ENCODE data around the gene ZBTB20. TPM values are rescaled to one million over a fixed set of nuclear protein-coding genes. Genes with fewer than 3 reads are reported as not detected.

The ZBTB20 gene
- total RNA-seq, 1 donor from 2014 or later = 19.1 TPM

DNA sequence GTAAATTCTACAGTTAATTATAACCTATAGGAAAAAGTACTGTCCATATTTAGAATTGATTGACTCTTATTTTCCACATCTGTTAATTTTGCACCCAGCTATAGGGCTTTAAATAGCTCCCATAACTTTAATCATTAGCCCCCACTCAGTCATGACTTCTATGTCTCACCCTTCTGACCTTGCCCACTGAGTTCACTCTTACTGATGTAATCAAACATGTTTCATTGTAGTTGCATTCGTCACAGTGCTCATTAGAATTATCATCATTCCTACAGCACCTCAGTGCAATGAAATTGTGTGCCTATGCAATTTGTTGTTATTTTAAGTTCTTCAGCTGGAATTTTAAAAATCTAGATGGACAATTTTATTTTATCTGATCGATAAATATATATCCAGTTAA is 701.9 kb downstream of the ZBTB20 start:
- Mint-ChIP-seq H3K27me3 (ENCODE audit: unreplicated experiment) (peaks cover 10% of the 10 kb centered on the region), H3K4me1 (ENCODE audit: unreplicated experiment) (peaks cover 21% of the 10 kb centered on the region), H3K9me3 (ENCODE audit: unreplicated experiment) (no peaks in the 10 kb centered on the region), H3K4me3 (ENCODE audit: unreplicated experiment) (no peak overlapping the region), H3K27ac (ENCODE audit: unreplicated experiment) (no peak overlapping the region), H3K36me3 (ENCODE audit: unreplicated experiment) (peaks cover 2% of the 10 kb centered on the region)
- TF ChIP-seq, protein P1, sequence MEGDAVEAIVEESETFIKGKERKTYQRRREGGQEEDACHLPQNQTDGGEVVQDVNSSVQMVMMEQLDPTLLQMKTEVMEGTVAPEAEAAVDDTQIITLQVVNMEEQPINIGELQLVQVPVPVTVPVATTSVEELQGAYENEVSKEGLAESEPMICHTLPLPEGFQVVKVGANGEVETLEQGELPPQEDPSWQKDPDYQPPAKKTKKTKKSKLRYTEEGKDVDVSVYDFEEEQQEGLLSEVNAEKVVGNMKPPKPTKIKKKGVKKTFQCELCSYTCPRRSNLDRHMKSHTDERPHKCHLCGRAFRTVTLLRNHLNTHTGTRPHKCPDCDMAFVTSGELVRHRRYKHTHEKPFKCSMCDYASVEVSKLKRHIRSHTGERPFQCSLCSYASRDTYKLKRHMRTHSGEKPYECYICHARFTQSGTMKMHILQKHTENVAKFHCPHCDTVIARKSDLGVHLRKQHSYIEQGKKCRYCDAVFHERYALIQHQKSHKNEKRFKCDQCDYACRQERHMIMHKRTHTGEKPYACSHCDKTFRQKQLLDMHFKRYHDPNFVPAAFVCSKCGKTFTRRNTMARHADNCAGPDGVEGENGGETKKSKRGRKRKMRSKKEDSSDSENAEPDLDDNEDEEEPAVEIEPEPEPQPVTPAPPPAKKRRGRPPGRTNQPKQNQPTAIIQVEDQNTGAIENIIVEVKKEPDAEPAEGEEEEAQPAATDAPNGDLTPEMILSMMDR (IDR thresholded peaks at IDR 0.05) = no peak
- DNase-seq (ENCODE audit: extremely low spot score, unreplicated experiment) = no peak

DNA sequence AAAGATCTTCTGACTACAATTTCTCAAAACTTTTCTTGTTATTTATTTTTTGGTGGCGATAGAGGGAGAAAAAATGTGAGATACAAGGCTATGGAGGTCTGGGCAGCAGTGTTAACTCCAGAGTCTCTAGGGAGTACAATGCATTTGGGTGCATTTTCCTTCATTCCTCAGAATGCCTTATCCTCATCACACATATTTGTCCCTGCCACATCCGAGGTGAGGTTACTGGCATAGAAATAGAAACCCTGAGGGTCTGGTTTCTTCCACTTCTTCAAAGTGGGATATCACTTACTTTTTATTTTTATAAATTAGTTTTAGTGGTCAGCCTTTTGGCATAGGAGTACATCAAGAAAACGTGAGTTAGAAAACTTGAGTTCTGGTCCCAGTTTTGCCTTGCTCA is 702.9 kb downstream of the ZBTB20 start:
- TF ChIP-seq, protein P1 (IDR thresholded peaks at IDR 0.05) = no peak
- DNase-seq (ENCODE audit: extremely low spot score, unreplicated experiment) = no peak
- H3K36me3 Mint-ChIP-seq (ENCODE audit: unreplicated experiment) = peaks cover 2% of the 10 kb centered on the region
- no peak overlapping the region for H3K4me3 Mint-ChIP-seq (ENCODE audit: unreplicated experiment)
- H3K27ac Mint-ChIP-seq (ENCODE audit: unreplicated experiment) = no peak overlapping the region
- peaks cover 21% of the 10 kb centered on the region for H3K4me1 Mint-ChIP-seq (ENCODE audit: unreplicated experiment)
- H3K9me3 Mint-ChIP-seq (ENCODE audit: unreplicated experiment) = no peaks in the 10 kb centered on the region
- H3K27me3 Mint-ChIP-seq (ENCODE audit: unreplicated experiment) = peaks cover 5% of the 10 kb centered on the region

DNA sequence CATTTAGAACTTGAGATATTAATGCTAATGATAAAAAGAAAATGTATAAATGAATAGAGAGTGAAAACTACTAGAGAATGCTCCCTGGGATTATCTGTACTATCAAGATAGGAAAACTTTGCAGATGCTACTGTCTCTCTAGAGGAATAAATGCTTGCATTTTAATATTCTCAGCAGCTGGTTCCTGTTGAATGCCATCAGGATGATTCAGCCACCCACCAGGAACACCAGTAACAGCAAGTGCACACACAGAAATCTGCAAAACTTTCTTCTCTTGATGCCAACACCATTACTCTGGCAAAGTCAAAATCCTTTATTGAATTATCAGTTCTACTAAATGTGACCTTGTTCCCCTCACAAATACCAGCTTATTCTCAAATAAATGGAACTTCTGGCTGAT is 704.8 kb downstream of the ZBTB20 start:
- peaks cover 2% of the 10 kb centered on the region for H3K36me3 Mint-ChIP-seq (ENCODE audit: unreplicated experiment)

DNA sequence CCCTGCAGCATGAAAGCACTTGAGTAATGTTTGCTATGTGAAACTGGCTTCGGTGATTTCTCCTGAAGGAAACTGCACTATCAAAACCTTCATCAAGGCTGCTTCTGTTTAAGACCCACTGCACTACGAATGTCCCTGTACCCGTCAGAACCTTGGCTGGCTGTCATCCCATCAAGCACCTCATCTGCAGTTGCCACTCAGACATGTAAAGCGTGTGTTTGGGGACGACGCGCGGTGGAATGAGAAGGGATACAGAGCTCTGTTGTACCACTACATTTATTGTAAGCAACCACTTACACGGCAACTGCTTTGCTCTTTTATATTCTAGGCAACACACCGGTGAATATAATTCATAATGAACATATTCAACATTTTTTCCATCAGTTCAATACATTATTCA is 705.7 kb downstream of the ZBTB20 start:
- H3K27ac Mint-ChIP-seq (ENCODE audit: unreplicated experiment) = no peak overlapping the region
- TF ChIP-seq, protein P1 (IDR thresholded peaks at IDR 0.05) = no peak
- H3K4me3 Mint-ChIP-seq (ENCODE audit: unreplicated experiment) = no peak overlapping the region
- H3K9me3 Mint-ChIP-seq (ENCODE audit: unreplicated experiment) = no peaks in the 10 kb centered on the region
- no peaks in the 10 kb centered on the region for H3K36me3 Mint-ChIP-seq (ENCODE audit: unreplicated experiment)
- DNase-seq (ENCODE audit: extremely low spot score, unreplicated experiment) = no peak
- H3K4me1 Mint-ChIP-seq (ENCODE audit: unreplicated experiment) = peaks cover 19% of the 10 kb centered on the region
- H3K27me3 Mint-ChIP-seq (ENCODE audit: unreplicated experiment) = no peaks in the 10 kb centered on the region

More for the DNA sequence above, 704.8 kb downstream of the ZBTB20 start:
- no peaks in the 10 kb centered on the region for H3K9me3 Mint-ChIP-seq (ENCODE audit: unreplicated experiment)
- H3K4me1 Mint-ChIP-seq (ENCODE audit: unreplicated experiment) = peaks cover 19% of the 10 kb centered on the region
- peaks cover 3% of the 10 kb centered on the region for H3K27me3 Mint-ChIP-seq (ENCODE audit: unreplicated experiment)
- no peak for DNase-seq (ENCODE audit: extremely low spot score, unreplicated experiment)
- no peak overlapping the region for H3K27ac Mint-ChIP-seq (ENCODE audit: unreplicated experiment)
- H3K4me3 Mint-ChIP-seq (ENCODE audit: unreplicated experiment) = no peak overlapping the region
- TF ChIP-seq, protein P1 (IDR thresholded peaks at IDR 0.05) = no peak

DNA sequence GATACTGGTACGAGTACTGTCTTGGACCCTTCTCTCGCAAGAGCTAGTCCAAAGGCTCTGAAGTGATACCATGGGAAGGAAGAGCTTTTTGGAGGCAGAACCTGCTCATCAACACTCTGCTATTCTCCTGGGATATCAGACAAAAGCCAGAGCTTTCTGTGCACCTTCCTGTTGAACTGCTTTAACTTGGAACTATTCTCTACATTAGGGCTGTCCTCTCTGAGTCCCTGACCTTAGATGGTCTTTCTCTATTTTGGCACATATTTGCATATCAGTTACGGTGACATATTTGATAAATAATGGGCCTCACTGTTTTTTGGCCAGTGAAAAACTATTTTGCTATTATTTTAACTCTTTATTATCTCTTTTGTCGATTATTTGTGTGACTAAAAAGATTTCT is 706.4 kb downstream of the ZBTB20 start:
- Mint-ChIP-seq H3K4me1 (ENCODE audit: unreplicated experiment) (peaks cover 23% of the 10 kb centered on the region), H3K27me3 (ENCODE audit: unreplicated experiment) (no peaks in the 10 kb centered on the region), H3K36me3 (ENCODE audit: unreplicated experiment) (no peaks in the 10 kb centered on the region), H3K9me3 (ENCODE audit: unreplicated experiment) (no peaks in the 10 kb centered on the region), H3K4me3 (ENCODE audit: unreplicated experiment) (no peak overlapping the region), H3K27ac (ENCODE audit: unreplicated experiment) (no peak overlapping the region)
- no peak for DNase-seq (ENCODE audit: extremely low spot score, unreplicated experiment)
- TF ChIP-seq, protein P1 (IDR thresholded peaks at IDR 0.05) = no peak
